GM19099 (cell line): ENCODE data around the gene KCNJ9.

Experiments
- POLR2A ChIP-seq: IDR thresholded peaks from 3 replicates; pipeline ENCODE4 v1.6.1; 2011; ENCODE audit warnings: low read depth; ENCODE audit not compliant: insufficient read length; ENCODE audit errors: extremely low read depth

Gene KCNJ9

GRCh38 chr1:160081261-160081936, at the start of gene KCNJ9:
TSS of gene KCNJ9 (plus strand) at chr1:160081538. CDS start at chr1:160084031, 2,493 bp downstream.
- TF ChIP-seq POLR2A = no peak

GRCh38 chr1:160032165-160032820, 49.0 kb upstream of the KCNJ9 start:
- no peak for TF ChIP-seq POLR2A

GRCh38 chr1:160040476-160040875, 40.9 kb upstream of the KCNJ9 start:
- no peak for TF ChIP-seq POLR2A

GRCh38 chr1:160043543-160043942, 37.8 kb upstream of the KCNJ9 start:
- TF ChIP-seq POLR2A = no peak

- no peak for TF ChIP-seq POLR2A
Measured at GRCh38 chr1:160045653-160046052, 35.7 kb upstream of the KCNJ9 start.

- no peak for TF ChIP-seq POLR2A
Measured at GRCh38 chr1:160046494-160047110, 34.7 kb upstream of the KCNJ9 start.

- TF ChIP-seq POLR2A = no peak
Measured at GRCh38 chr1:160047111-160047991, 34.0 kb upstream of the KCNJ9 start.

- no peak for TF ChIP-seq POLR2A
Measured at GRCh38 chr1:160048335-160048734, 33.0 kb upstream of the KCNJ9 start.

- TF ChIP-seq POLR2A = no peak
Measured at GRCh38 chr1:160049101-160049500, 32.2 kb upstream of the KCNJ9 start.

- no peak for TF ChIP-seq POLR2A
Measured at GRCh38 chr1:160050619-160051018, 30.7 kb upstream of the KCNJ9 start.

GRCh38 chr1:160052936-160053335, 28.4 kb upstream of the KCNJ9 start:
- no peak for TF ChIP-seq POLR2A

GRCh38 chr1:160053548-160054365, 27.6 kb upstream of the KCNJ9 start:
- no peak for TF ChIP-seq POLR2A

GRCh38 chr1:160056648-160057169, 24.6 kb upstream of the KCNJ9 start:
- TF ChIP-seq POLR2A = no peak

- no peak for TF ChIP-seq POLR2A
Measured at GRCh38 chr1:160058087-160058486, 23.3 kb upstream of the KCNJ9 start.
